MCF 10A (cell line): Measurements from ENCODE around the gene DIS3L. TPM values are rescaled to one million over a fixed set of nuclear protein-coding genes. Genes with fewer than 3 reads are reported as not detected.

Source experiments
- BruUV-seq: library from RNA; stranded (reverse); fragments of 400-500 nt; replicated peaks from 2 replicates; lab custom pipeline; 2021; lab: Mats Ljungman, UMichigan
- CTCF ChIA-PET: fragments of 300-600 bp; sonication (Branson Sonifier 250); formaldehyde crosslinking; extraction: SDS; loops from one replicate; lab custom pipeline; 2021; ENCODE audit warnings: antibody characterized with exemption, inconsistent platforms; lab: Yijun Ruan, JAX
- POLR2A ChIA-PET: fragments of 300-600, 350-650 bp; sonication (Branson Sonifier 250); formaldehyde crosslinking; extraction: SDS; loops from one replicate; lab custom pipeline; 2020; ENCODE audit warnings: antibody characterized with exemption, inconsistent platforms; lab: Yijun Ruan, JAX
- DNase-seq: peaks from one replicate; pipeline ENCODE4 v3.0.0-alpha.2; 2018; ENCODE audit not compliant: unreplicated experiment
- H3K27ac Mint-ChIP-seq: one replicate; pipeline ENCODE4 v1.8.0; 2022; ENCODE audit warnings: mild to moderate bottlenecking, low read depth, mixed read lengths; ENCODE audit not compliant: unreplicated experiment
- H3K27me3 Mint-ChIP-seq: one replicate; pipeline ENCODE4 v1.8.0; 2022; ENCODE audit warnings: mixed read lengths; ENCODE audit not compliant: insufficient read depth, unreplicated experiment
- H3K36me3 Mint-ChIP-seq: one replicate; pipeline ENCODE4 v1.8.0; 2022; ENCODE audit warnings: mild to moderate bottlenecking, moderate library complexity, mixed read lengths; ENCODE audit not compliant: insufficient read depth, unreplicated experiment
- H3K4me1 Mint-ChIP-seq: one replicate; pipeline ENCODE4 v1.8.0; 2022; ENCODE audit warnings: mixed read lengths; ENCODE audit not compliant: insufficient read depth, unreplicated experiment
- H3K4me3 Mint-ChIP-seq: one replicate; pipeline ENCODE4 v1.8.0; 2022; ENCODE audit warnings: mild to moderate bottlenecking, moderate library complexity, mixed read lengths; ENCODE audit not compliant: unreplicated experiment
- H3K9me3 Mint-ChIP-seq: one replicate; pipeline ENCODE4 v1.8.0; 2022; ENCODE audit warnings: mixed read lengths; ENCODE audit not compliant: unreplicated experiment
- CTCF ChIP-seq: fragments of 200-600 bp; IDR thresholded peaks from one replicate; pipeline ENCODE4 v1.8.0; 2022; ENCODE audit warnings: antibody characterized with exemption, mild to moderate bottlenecking; ENCODE audit not compliant: unreplicated experiment
- intact Hi-C: fragments of 100-400 bp; cut with micrococcal nuclease; formaldehyde crosslinking; loops from 2 replicates; pipeline ENCODE4 v1.14.1; 2022
- total RNA-seq: library from RNA; stranded (reverse); gene quantifications from 2 replicates; pipeline ENCODE4 v1.2.3, GENCODE V29; 2022

Gene DIS3L
- total RNA-seq, 1 experiment from 2014 or later: 42.8 TPM

- TF ChIP-seq CTCF: no peak
- CTCF ChIA-PET: interaction anchor here (0.7 to 1.6 kb wide), 2 partner anchors 10 to 302 kb away, joined by 4 to 8 read pairs; no protein-coding TSS in a partner anchor
- H3K27ac Mint-ChIP-seq: no peak overlapping the region
- no peak for DNase-seq
- POLR2A ChIA-PET: interaction anchor here (0.6 kb wide), 1 partner anchor 833 kb away, joined by 3 read pairs; no protein-coding TSS in a partner anchor
- H3K4me3 Mint-ChIP-seq: no peak overlapping the region
- no TSS peak for BruUV-seq
- H3K27me3 Mint-ChIP-seq: peaks cover 35% of the 10 kb centered on the region
- intact Hi-C loops: no loop called here
- H3K36me3 Mint-ChIP-seq: no peaks in the 10 kb centered on the region
- no peaks in the 10 kb centered on the region for H3K9me3 Mint-ChIP-seq
- no peaks in the 10 kb centered on the region for H3K4me1 Mint-ChIP-seq
These were observed 14.7 kb upstream of the DIS3L start for GRCh38 chr15:66278671-66279070.

GRCh38 chr15:66284271-66284670, 9.1 kb upstream of the DIS3L start:
- Mint-ChIP-seq H3K36me3 (peaks cover 4% of the 10 kb centered on the region), H3K4me3 (no peak overlapping the region), H3K27ac (no peak overlapping the region), H3K9me3 (no peaks in the 10 kb centered on the region), H3K4me1 (no peaks in the 10 kb centered on the region), H3K27me3 (peaks cover 21% of the 10 kb centered on the region)
- no peak for TF ChIP-seq CTCF
- intact Hi-C loops: no loop called here
- no TSS peak for BruUV-seq
- DNase-seq: no peak
- ChIA-PET CTCF (interaction anchor here (0.6 to 0.8 kb wide), 2 partner anchors 367 to 898 kb away, joined by 3 to 4 read pairs; no protein-coding TSS in a partner anchor), POLR2A (no interaction called here)

GRCh38 chr15:66285533-66286280, 7.7 kb upstream of the DIS3L start:
- Mint-ChIP-seq H3K27me3 (peaks cover 11% of the 10 kb centered on the region), H3K27ac (no peak overlapping the region), H3K9me3 (no peaks in the 10 kb centered on the region), H3K36me3 (peaks cover 4% of the 10 kb centered on the region), H3K4me1 (no peaks in the 10 kb centered on the region), H3K4me3 (no peak overlapping the region)
- no peak for TF ChIP-seq CTCF
- DNase-seq: no peak
- ChIA-PET CTCF (interaction anchor here (0.6 to 1.2 kb wide), 3 partner anchors 86 to 1144 kb away, joined by 3 read pairs; no protein-coding TSS in a partner anchor), POLR2A (no interaction called here)
- intact Hi-C loops: no loop called here
- BruUV-seq: no TSS peak

- no TSS peak for BruUV-seq
- Mint-ChIP-seq H3K4me3 (no peak overlapping the region), H3K27me3 (no peaks in the 10 kb centered on the region)
These were observed 5.8 kb upstream of the DIS3L start for GRCh38 chr15:66287461-66288057.

More at GRCh38 chr15:66287461-66288057, 5.8 kb upstream of the DIS3L start:
- intact Hi-C loops: loop anchor here (1.0 kb wide), 1 partner anchor 306 kb away; no protein-coding TSS in a partner anchor
- Mint-ChIP-seq H3K36me3 (peaks cover 4% of the 10 kb centered on the region), H3K4me1 (peaks cover 9% of the 10 kb centered on the region), H3K9me3 (no peaks in the 10 kb centered on the region), H3K27ac (no peak overlapping the region)
- TF ChIP-seq CTCF: peak; percentile 31
- ChIA-PET POLR2A (interaction anchor here (0.9 to 2.3 kb wide), 4 partner anchors 99 to 677 kb away, joined by 3 to 6 read pairs (median 4); partner anchors contain the start of genes INTS14, MAP2K1 and RAB11A), CTCF (interaction anchor here (0.5 to 2.9 kb wide), 18 partner anchors 18 to 818 kb away, joined by 3 to 14 read pairs (median 4); partner anchors contain the start of gene RAB11A)
- peak; percentile 56 for DNase-seq
